OCI-LY1 (cell line): ENCODE data around the gene GNRH2.
"Not testable (repeated sequence)": the region's sequence is repeated elsewhere in the genome, so short reads cannot be mapped to it uniquely, and the experiment has no call there.

ENCODE experiments used
- H2AFZ ChIP-seq: fragments of 200-600 bp; sonication (generic), shearing (Covaris generic); 2 replicates; pipeline ENCODE4 v1.6.0; 2014; ENCODE audit warnings: antibody characterized with exemption, mild to moderate bottlenecking, low read length
- H3F3A ChIP-seq: fragments of 200-600 bp; sonication (generic), shearing (Covaris generic); 2 replicates; pipeline ENCODE4 v1.6.0; 2014; ENCODE audit warnings: mild to moderate bottlenecking, antibody characterized with exemption, low read length, moderate library complexity; ENCODE audit not compliant: insufficient read depth
- H3K27ac ChIP-seq: fragments of 200-600 bp; sonication (generic); 2 replicates; pipeline ENCODE4 v1.5.1; 2014; ENCODE audit warnings: low read length, mixed run types, mild to moderate bottlenecking, low read depth; ENCODE audit not compliant: poor library complexity, severe bottlenecking
- H3K27me3 ChIP-seq: fragments of 200-600 bp; sonication (generic); 2 replicates; pipeline ENCODE4 v1.6.0; 2014; ENCODE audit warnings: antibody characterized with exemption, mild to moderate bottlenecking, low read length, moderate library complexity; ENCODE audit not compliant: insufficient read depth
- H3K36me3 ChIP-seq: fragments of 200-600 bp; sonication (generic); 2 replicates; pipeline ENCODE4 v1.6.1; 2014; ENCODE audit warnings: mild to moderate bottlenecking, antibody characterized with exemption, low read length, moderate library complexity, mixed read lengths; ENCODE audit not compliant: insufficient read depth
- H3K4me1 ChIP-seq: fragments of 200-600 bp; sonication (generic); 2 replicates; pipeline ENCODE4 v1.5.1; 2014; ENCODE audit warnings: mild to moderate bottlenecking, low read length, moderate library complexity; ENCODE audit not compliant: insufficient read depth, severe bottlenecking
- H3K4me2 ChIP-seq: fragments of 200-600 bp; sonication (generic), shearing (Covaris generic); 2 replicates; pipeline ENCODE4 v1.6.1; 2014; ENCODE audit warnings: low read length
- H3K4me3 ChIP-seq: fragments of 200-600 bp; sonication (generic); 2 replicates; pipeline ENCODE4 v1.5.1; 2014; ENCODE audit warnings: low read length, low read depth, mild to moderate bottlenecking, mixed read lengths; ENCODE audit not compliant: poor library complexity, severe bottlenecking
- H3K79me2 ChIP-seq: fragments of 200-600 bp; shearing (Covaris generic); 2 replicates; pipeline ENCODE4 v1.6.1; 2016; ENCODE audit warnings: mixed run types, low read length, mixed read lengths; ENCODE audit not compliant: insufficient read depth
- H3K9ac ChIP-seq: fragments of 200-600 bp; sonication (generic), shearing (Covaris generic); 2 replicates; pipeline ENCODE4 v1.6.1; 2014; ENCODE audit warnings: mild to moderate bottlenecking, low read length, mixed read lengths
- H3K9me2 ChIP-seq: fragments of 200-600 bp; sonication (generic), shearing (Covaris generic); 2 replicates; pipeline ENCODE4 v1.6.1; 2014; ENCODE audit warnings: low read depth, mild to moderate bottlenecking, low read length, mixed read lengths
- H3K9me3 ChIP-seq: fragments of 200-600 bp; shearing (Covaris generic); 2 replicates; pipeline ENCODE4 v1.6.1; 2014; ENCODE audit warnings: low read length, mixed read lengths
- H4K20me1 ChIP-seq: fragments of 200-600 bp; sonication (generic), shearing (Covaris generic); 2 replicates; pipeline ENCODE4 v1.6.0; 2016; ENCODE audit warnings: mild to moderate bottlenecking, low read length; ENCODE audit not compliant: insufficient read depth
- CTCF ChIP-seq: fragments of 200-600 bp; sonication (generic), shearing (Covaris generic); IDR thresholded peaks from 2 replicates; pipeline ENCODE4 v1.5.1; 2017; ENCODE audit warnings: mild to moderate bottlenecking, antibody characterized with exemption, low read length, moderate library complexity, mixed read lengths
- EZH2 ChIP-seq: fragments of 200-600 bp; sonication (generic), shearing (Covaris generic); IDR thresholded peaks from 2 replicates; pipeline ENCODE4 v1.8.0; 2017; ENCODE audit warnings: borderline replicate concordance, mixed run types, mild to moderate bottlenecking, antibody characterized with exemption, low read length, moderate library complexity, mixed read lengths

GNRH2 gene

GRCh38 chr20:3014662-3015061, 28.8 kb upstream of the GNRH2 start:
- Histone ChIP-seq H3K4me1 (no peaks in the 10 kb centered on the region), H3K27me3 (no peaks in the 10 kb centered on the region), H3K4me3 (no peak overlapping the region), H3K9me3 (no peaks in the 10 kb centered on the region), H4K20me1 (no peaks in the 10 kb centered on the region), H2AFZ (no peak overlapping the region), H3K4me2 (no peak overlapping the region), H3K9ac (no peak overlapping the region), H3K27ac (no peak overlapping the region), H3K36me3 (peaks cover 30% of the 10 kb centered on the region), H3K9me2 (no peaks in the 10 kb centered on the region), H3K79me2 (no peaks in the 10 kb centered on the region), H3F3A (no peaks in the 10 kb centered on the region)
- no peak for TF ChIP-seq CTCF
- TF ChIP-seq EZH2: no peak

GRCh38 chr20:3015302-3015701, 28.1 kb upstream of the GNRH2 start:
- not testable (repeated sequence) for H3K9me3 ChIP-seq, H3F3A ChIP-seq, H4K20me1 ChIP-seq, H2AFZ ChIP-seq, H3K4me3 ChIP-seq, H3K27me3 ChIP-seq, H3K4me1 ChIP-seq, H3K79me2 ChIP-seq, H3K4me2 ChIP-seq, H3K9ac ChIP-seq, H3K27ac ChIP-seq, H3K9me2 ChIP-seq
- H3K36me3 ChIP-seq: peaks cover 30% of the 10 kb centered on the region

- H3K36me3 ChIP-seq: peaks cover 52% of the 10 kb centered on the region
- H3K9me3 ChIP-seq: no peaks in the 10 kb centered on the region
- H3K9ac ChIP-seq: no peak overlapping the region
- H3K4me2 ChIP-seq: no peak overlapping the region
- H3K79me2 ChIP-seq: no peaks in the 10 kb centered on the region
- H3K27me3 ChIP-seq: no peaks in the 10 kb centered on the region
- no peak overlapping the region for H2AFZ ChIP-seq
- H3K4me3 ChIP-seq: no peak overlapping the region
- no peaks in the 10 kb centered on the region for H3K9me2 ChIP-seq
- no peaks in the 10 kb centered on the region for H4K20me1 ChIP-seq
- no peaks in the 10 kb centered on the region for H3K4me1 ChIP-seq
- H3K27ac ChIP-seq: no peak overlapping the region
- H3F3A ChIP-seq: no peaks in the 10 kb centered on the region
- no peak for TF ChIP-seq EZH2
- no peak for TF ChIP-seq CTCF
Observed at GRCh38 chr20:3021327-3021726, 22.1 kb upstream of the GNRH2 start.

- TF ChIP-seq CTCF (no peak), EZH2 (no peak)
- Histone ChIP-seq H3K9ac (no peak overlapping the region), H3F3A (no peaks in the 10 kb centered on the region), H3K27ac (no peak overlapping the region), H3K27me3 (no peaks in the 10 kb centered on the region), H2AFZ (no peak overlapping the region), H3K4me1 (no peaks in the 10 kb centered on the region), H4K20me1 (no peaks in the 10 kb centered on the region), H3K9me2 (no peaks in the 10 kb centered on the region), H3K79me2 (no peaks in the 10 kb centered on the region), H3K36me3 (peaks cover 52% of the 10 kb centered on the region), H3K4me2 (no peak overlapping the region), H3K4me3 (no peak overlapping the region), H3K9me3 (no peaks in the 10 kb centered on the region)
Observed at GRCh38 chr20:3021777-3022176, 21.6 kb upstream of the GNRH2 start.

GRCh38 chr20:3022559-3023490, 20.6 kb upstream of the GNRH2 start:
- not testable (repeated sequence) for H3K9me2 ChIP-seq, H3K27ac ChIP-seq, H3K79me2 ChIP-seq, H3K4me3 ChIP-seq, H2AFZ ChIP-seq, H3K27me3 ChIP-seq, H3F3A ChIP-seq, H4K20me1 ChIP-seq, H3K9me3 ChIP-seq, H3K9ac ChIP-seq, H3K4me2 ChIP-seq, H3K4me1 ChIP-seq
- H3K36me3 ChIP-seq: peaks cover 54% of the 10 kb centered on the region
